Effector memory CD8-positive, alpha-beta T cell (primary cell): ENCODE measurements around the gene RNF39.
A peak's percentile ranks its signal among the peaks of the same experiment; 100 is the strongest.
"Not testable (repeated sequence)": the region's sequence is repeated elsewhere in the genome, so short reads cannot be mapped to it uniquely, and the experiment has no call there.

Experiments used
- ATAC-seq: fragments of 150-1000 bp; cut with Tn5 transposase; replicated peaks from 2 replicates; pipeline ENCODE4 v1.10.0; 2021; ENCODE audit warnings: mild to moderate bottlenecking, moderate library complexity
- DNase-seq, 3 experiments: peaks; one replicate each; pipeline ENCODE4 v3.0.0; 2021
- H3K27ac Mint-ChIP-seq, 2 donors: one replicate each; pipeline ENCODE4 v1.8.0; 2022; ENCODE audit warnings: mild to moderate bottlenecking in 2 of 2, mixed read lengths in 2 of 2, moderate library complexity in 2 of 2
- H3K27me3 Mint-ChIP-seq, 2 donors: one replicate each; pipeline ENCODE4 v1.8.0; 2022; ENCODE audit warnings: mixed read lengths in 2 of 2
- H3K36me3 Mint-ChIP-seq: one replicate; pipeline ENCODE4 v1.8.0; 2022; ENCODE audit warnings: mild to moderate bottlenecking, moderate library complexity, mixed read lengths; ENCODE audit not compliant: insufficient read depth
- H3K4me1 Mint-ChIP-seq, 2 donors: one replicate each; pipeline ENCODE4 v1.8.0; 2022; ENCODE audit warnings: low read depth in 2 of 2, mixed read lengths in 2 of 2
- H3K4me3 Mint-ChIP-seq, 2 donors: one replicate each; pipeline ENCODE4 v1.8.0; 2022; ENCODE audit warnings: mild to moderate bottlenecking in 2 of 2, mixed read lengths in 2 of 2, moderate library complexity in 2 of 2
- H3K9me3 Mint-ChIP-seq, 2 donors: one replicate each; pipeline ENCODE4 v1.8.0; 2022; ENCODE audit warnings: mixed read lengths in 2 of 2
- total RNA-seq, 9 experiments: gene quantifications; one replicate each; lab custom pipeline; 2026; lab: John Stamatoyannopoulos, UW

RNF39 gene, protein sequence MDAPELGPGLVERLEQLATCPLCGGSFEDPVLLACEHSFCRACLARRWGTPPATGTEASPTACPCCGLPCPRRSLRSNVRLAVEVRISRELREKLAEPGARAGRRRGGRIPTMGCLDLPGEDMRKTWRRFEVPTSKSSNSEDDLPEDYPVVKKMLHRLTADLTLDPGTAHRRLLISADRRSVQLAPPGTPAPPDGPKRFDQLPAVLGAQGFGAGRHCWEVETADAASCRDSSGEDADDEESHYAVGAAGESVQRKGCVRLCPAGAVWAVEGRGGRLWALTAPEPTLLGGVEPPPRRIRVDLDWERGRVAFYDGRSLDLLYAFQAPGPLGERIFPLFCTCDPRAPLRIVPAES
- 0 to 0.13 (median 0) reads per million in 9 experiments for total RNA-seq

GRCh38 chr6:30075094-30075789, at the start of gene RNF39:
RNF39 (minus strand) TSS chr6:30075769; CDS start chr6:30075585, 184 bp downstream.
- Mint-ChIP-seq H3K27ac (no peak within 1 kb of the TSS), H3K4me1 (peaks cover 36 to 39% of the 10 kb centered on the region in 2 donors), H3K27me3 (peaks cover 59 to 79% of the 10 kb centered on the region in 2 donors), H3K9me3 (no peaks in the 10 kb centered on the region), H3K4me3 (peak within 1 kb of the TSS; percentile 70 to 78), H3K36me3 (peaks cover 18% of the 10 kb centered on the region)
- DNase-seq, result no peak
- ATAC-seq, result peak; percentile 42

DNA sequence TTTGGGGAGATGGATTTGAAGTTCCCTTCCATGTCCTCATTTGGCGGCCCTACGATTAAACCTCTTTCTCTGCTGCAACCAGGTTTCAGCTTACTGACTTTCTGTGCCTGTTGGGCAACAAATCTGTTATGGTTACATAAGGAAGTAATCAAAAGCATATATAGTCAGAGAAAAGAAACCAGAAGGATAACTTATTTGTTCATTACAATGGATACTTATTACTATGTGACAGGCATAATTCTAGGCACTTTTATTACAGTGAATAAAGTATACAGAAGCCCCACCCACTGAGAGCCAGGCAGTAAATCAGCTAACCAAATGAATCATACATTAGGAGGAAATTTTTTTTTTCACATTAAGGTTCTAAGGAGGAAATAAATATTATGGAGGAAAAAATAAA, 46.9 kb upstream of the RNF39 start:
- H3K9me3 Mint-ChIP-seq, result no peaks in the 10 kb centered on the region
- H3K36me3 Mint-ChIP-seq, result peaks cover 5% of the 10 kb centered on the region
- no peak for DNase-seq
- H3K4me1 Mint-ChIP-seq, result peaks cover 0 to 1% of the 10 kb centered on the region in 2 donors
- ATAC-seq, result no peak
- H3K4me3 Mint-ChIP-seq, result no peak overlapping the region
- no peak overlapping the region for H3K27ac Mint-ChIP-seq
- H3K27me3 Mint-ChIP-seq, result peaks cover 74 to 92% of the 10 kb centered on the region in 2 donors

- no peak for ATAC-seq
- peaks cover 70 to 86% of the 10 kb centered on the region in 2 donors for H3K27me3 Mint-ChIP-seq
- no peak overlapping the region for H3K27ac Mint-ChIP-seq
- DNase-seq, result no peak
- no peak overlapping the region for H3K4me3 Mint-ChIP-seq
- no peaks in the 10 kb centered on the region for H3K4me1 Mint-ChIP-seq
- H3K9me3 Mint-ChIP-seq, result no peaks in the 10 kb centered on the region
- H3K36me3 Mint-ChIP-seq, result peaks cover 5% of the 10 kb centered on the region
Measured at GRCh38 chr6:30121446-30122366, 46.1 kb upstream of the RNF39 start.

GRCh38 chr6:30118691-30119090, 43.1 kb upstream of the RNF39 start:
- H3K9me3 Mint-ChIP-seq, H3K27ac Mint-ChIP-seq, ATAC-seq, DNase-seq, H3K4me1 Mint-ChIP-seq, H3K36me3 Mint-ChIP-seq, H3K4me3 Mint-ChIP-seq: not testable (repeated sequence)
- H3K27me3 Mint-ChIP-seq, result peaks cover 66 to 76% of the 10 kb centered on the region in 2 donors

- DNase-seq (no peak), ATAC-seq (no peak)
- Mint-ChIP-seq H3K27ac (no peak overlapping the region), H3K36me3 (peaks cover 5% of the 10 kb centered on the region), H3K4me1 (no peaks in the 10 kb centered on the region), H3K27me3 (peaks cover 70 to 71% of the 10 kb centered on the region in 2 donors), H3K4me3 (no peak overlapping the region), H3K9me3 (no peaks in the 10 kb centered on the region)
Measured at GRCh38 chr6:30116724-30117123, 41.2 kb upstream of the RNF39 start.

DNA sequence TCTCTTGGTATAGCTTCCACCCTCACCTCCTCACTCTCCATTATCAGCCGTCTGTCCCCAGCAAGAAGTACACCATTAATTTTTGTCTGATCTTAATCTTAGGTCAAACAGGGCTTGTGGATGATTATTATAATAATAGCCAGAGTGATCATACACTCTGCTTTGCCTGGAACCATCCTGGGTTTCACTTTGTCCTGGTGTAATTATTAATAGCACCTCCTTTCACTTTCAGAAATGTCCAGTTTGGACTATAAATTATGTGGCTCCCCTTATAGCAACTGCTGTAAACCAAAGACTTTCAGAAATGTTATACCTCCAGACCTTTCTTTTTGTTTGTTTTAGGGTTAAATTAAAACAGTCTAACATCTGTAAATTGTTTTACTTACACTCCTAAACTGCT, 38.3 kb upstream of the RNF39 start:
- H3K27me3 Mint-ChIP-seq, result peaks cover 66 to 71% of the 10 kb centered on the region in 2 donors
- H3K36me3 Mint-ChIP-seq, result peaks cover 3% of the 10 kb centered on the region
- DNase-seq, result no peak

GRCh38 chr6:30113003-30113759, 37.6 kb upstream of the RNF39 start, which contains the start of gene TRIM31:
TRIM31 (minus strand) TSS chr6:30113090; CDS start chr6:30112805, 285 bp downstream.
- H3K4me3 Mint-ChIP-seq, result no peak within 1 kb of the TSS
- H3K27me3 Mint-ChIP-seq, result peaks cover 72 to 74% of the 10 kb centered on the region in 2 donors
- ATAC-seq, result peak; percentile 40
- no peak for DNase-seq
- peaks cover 3% of the 10 kb centered on the region for H3K36me3 Mint-ChIP-seq
- no peaks in the 10 kb centered on the region for H3K9me3 Mint-ChIP-seq
- H3K4me1 Mint-ChIP-seq, result no peaks in the 10 kb centered on the region
- H3K27ac Mint-ChIP-seq, result no peak within 1 kb of the TSS

More for the DNA sequence above, 38.3 kb upstream of the RNF39 start:
- H3K4me1 Mint-ChIP-seq, result no peaks in the 10 kb centered on the region
- H3K9me3 Mint-ChIP-seq, result no peaks in the 10 kb centered on the region
- no peak overlapping the region for H3K27ac Mint-ChIP-seq
- ATAC-seq, result no peak
- no peak overlapping the region for H3K4me3 Mint-ChIP-seq

- peaks cover 2% of the 10 kb centered on the region for H3K36me3 Mint-ChIP-seq
- no peak overlapping the region for H3K4me3 Mint-ChIP-seq
- H3K27ac Mint-ChIP-seq, result no peak overlapping the region
- peaks cover 72 to 75% of the 10 kb centered on the region in 2 donors for H3K27me3 Mint-ChIP-seq
- DNase-seq, result no peak
- H3K9me3 Mint-ChIP-seq, result no peaks in the 10 kb centered on the region
- no peaks in the 10 kb centered on the region for H3K4me1 Mint-ChIP-seq
- ATAC-seq, result no peak
Measured at GRCh38 chr6:30112402-30112994, 36.9 kb upstream of the RNF39 start.

DNA sequence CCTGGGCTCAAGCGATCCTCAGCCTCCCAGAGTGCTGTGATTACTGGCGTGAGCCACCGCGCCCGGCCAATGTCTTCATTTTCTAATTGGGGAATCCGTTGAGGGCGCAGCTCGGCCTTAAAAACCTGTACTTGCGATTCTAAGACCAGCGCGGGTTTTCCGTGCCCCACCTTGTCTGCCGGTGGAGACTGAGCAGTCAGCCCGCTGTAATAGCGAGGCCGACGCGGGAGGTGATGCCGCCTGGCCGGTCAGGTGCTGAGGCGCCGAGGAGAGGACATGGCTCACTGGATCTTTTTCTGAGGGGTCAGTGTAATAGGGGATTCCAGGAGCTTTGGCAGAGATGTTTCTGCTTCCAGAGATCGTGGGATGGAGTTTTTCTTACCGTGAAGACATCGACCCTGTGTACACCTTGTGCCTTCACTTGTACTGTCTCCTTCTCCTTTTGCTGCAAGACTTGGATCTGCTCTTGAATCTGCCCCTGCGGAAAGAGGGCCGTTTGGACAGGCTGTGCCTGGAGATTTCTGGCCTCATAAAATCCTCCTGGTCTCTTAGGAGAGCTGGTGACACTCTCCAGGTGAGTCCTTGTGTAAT, 35.8 kb upstream of the RNF39 start:
- H3K36me3 Mint-ChIP-seq, result peaks cover 2% of the 10 kb centered on the region
- H3K4me1 Mint-ChIP-seq, result no peaks in the 10 kb centered on the region
- peaks cover 74 to 82% of the 10 kb centered on the region in 2 donors for H3K27me3 Mint-ChIP-seq
- DNase-seq (no peak), ATAC-seq (no peak)
- no peaks in the 10 kb centered on the region for H3K9me3 Mint-ChIP-seq
- H3K4me3 Mint-ChIP-seq, result no peak overlapping the region
- no peak overlapping the region for H3K27ac Mint-ChIP-seq

DNA sequence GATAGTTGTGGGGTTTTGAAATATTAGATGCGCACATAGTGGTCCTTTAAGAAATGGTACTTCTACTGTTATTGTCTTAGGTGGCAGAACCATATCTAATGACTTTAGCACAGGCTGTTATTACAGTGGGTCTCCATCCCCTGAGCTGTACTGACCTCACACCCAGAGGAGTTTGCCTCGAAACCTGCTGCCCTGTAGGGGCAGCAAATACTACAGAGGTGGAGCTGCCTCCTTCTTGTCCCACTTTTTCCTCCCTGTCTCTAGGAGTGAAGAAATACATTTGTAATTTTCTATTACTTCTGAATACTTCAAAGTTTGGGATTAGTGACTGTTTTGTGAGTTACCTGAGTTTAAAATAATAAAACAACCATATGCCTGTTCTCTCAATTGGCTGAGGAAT, 29.1 kb upstream of the RNF39 start:
- ATAC-seq (no peak), DNase-seq (no peak)
- H3K4me1 Mint-ChIP-seq, result peaks cover 25 to 28% of the 10 kb centered on the region in 2 donors
- H3K27ac Mint-ChIP-seq, result no peak overlapping the region
- no peaks in the 10 kb centered on the region for H3K9me3 Mint-ChIP-seq
- peaks cover 6% of the 10 kb centered on the region for H3K36me3 Mint-ChIP-seq
- no peak overlapping the region for H3K4me3 Mint-ChIP-seq
- H3K27me3 Mint-ChIP-seq, result peaks cover 60 to 71% of the 10 kb centered on the region in 2 donors

- H3K4me3 Mint-ChIP-seq, result peak overlapping the region; percentile 83 to 90
- no peak for ATAC-seq
Measured at GRCh38 chr6:30103872-30104179, 28.3 kb upstream of the RNF39 start.

More at GRCh38 chr6:30103872-30104179, 28.3 kb upstream of the RNF39 start:
- H3K4me1 Mint-ChIP-seq, result peaks cover 25 to 28% of the 10 kb centered on the region in 2 donors
- no peaks in the 10 kb centered on the region for H3K9me3 Mint-ChIP-seq
- H3K27ac Mint-ChIP-seq, result peak overlapping the region in 1 of 2 donors; percentile 49
- H3K27me3 Mint-ChIP-seq, result peaks cover 65 to 74% of the 10 kb centered on the region in 2 donors
- H3K36me3 Mint-ChIP-seq, result peaks cover 6% of the 10 kb centered on the region
- no peak for DNase-seq
